Sigmoid colon (tissue), 7 donors: ENCODE measurements around the gene SMYD5. TPM values are rescaled to one million over a fixed set of nuclear protein-coding genes. Genes with fewer than 3 reads are reported as not detected.

Experiments used
- DNase-seq: peaks from one replicate; pipeline ENCODE4 v3.0.0-alpha.2; 2019
- H3K27ac ChIP-seq, 4 donors: fragments of 200-600 bp; sonication (generic); one replicate each; pipeline ENCODE4 v1.5.1; 2016 to 2019; ENCODE audit warnings: mild to moderate bottlenecking in 1 of 4
- H3K27me3 ChIP-seq, 3 donors: fragments of 200-600 bp; sonication (generic); one replicate each; pipeline ENCODE4 v1.5.1; 2019; ENCODE audit warnings: mild to moderate bottlenecking in 1 of 3
- H3K36me3 ChIP-seq, 4 donors: fragments of 200-600 bp; sonication (generic); one replicate each; pipeline ENCODE4 v1.5.1; 2016 to 2019
- H3K4me1 ChIP-seq, 4 donors: fragments of 200-600 bp; sonication (generic); one replicate each; pipeline ENCODE4 v1.5.1; 2017 to 2019
- H3K4me3 ChIP-seq, 4 donors: fragments of 200-600 bp; sonication (generic); one replicate each; pipeline ENCODE4 v1.5.1; 2017 to 2019; ENCODE audit warnings: mild to moderate bottlenecking in 2 of 4, moderate library complexity in 1 of 4
- H3K9me3 ChIP-seq, 4 donors: fragments of 200-600 bp in 3 of 4; sonication (generic) in 3 of 4; one replicate each; pipeline versions ENCODE4 v1.5.1 to v1.6.1; 2013 to 2019
- EP300 ChIP-seq, 4 donors: sonication (generic); formaldehyde crosslinking; IDR thresholded peaks; one replicate each; pipeline ENCODE4 v1.6.1; 2017; ENCODE audit warnings: antibody characterized with exemption in 4 of 4
- POLR2A ChIP-seq, 2 donors: fragments of 450-650 bp; IDR thresholded peaks; one replicate each; pipeline ENCODE4 v1.6.1; 2016; ENCODE audit warnings: antibody characterized with exemption in 2 of 2, mild to moderate bottlenecking in 2 of 2, moderate library complexity in 2 of 2
- POLR2AphosphoS5 ChIP-seq, 4 donors: sonication (generic); formaldehyde crosslinking; IDR thresholded peaks; one replicate each; pipeline ENCODE4 v1.6.1; 2017; ENCODE audit warnings: antibody characterized with exemption in 4 of 4
- WGBS, 2 donors: extraction: QIAGEN DNeasy Blood & Tissue Kit; methylation state at CpG; one replicate each; pipeline ENCODE4 v1.1.7; 2013; 5-methylcytosine and 5-hydroxymethylcytosine counted together
- intact Hi-C: fragments of 100-400 bp; cut with DNase I; formaldehyde crosslinking; loops from one replicate; pipeline ENCODE4 v1.15.1; 2023
- polyA plus RNA-seq, 3 donors: library from polyadenylated mRNA; stranded (reverse); fragments of 200-250 nt; gene quantifications; one replicate each; pipeline ENCODE4 v1.2.3, GENCODE V29; 2013
- total RNA-seq, 4 donors: library from RNA; depleted of rRNA; stranded (reverse); fragments of >200 nt; gene quantifications; one replicate each; pipeline ENCODE4 v1.1.0, GENCODE V29; 2016
- TF ChIP-seq, protein P1 (sequence below), 4 experiments: fragments of 450-650 bp in 3 of 4; fragments of 200-600 bp in 1 of 4; IDR thresholded peaks; one replicate each; pipeline ENCODE4 v1.5.1; 2016 to 2019; ENCODE audit warnings: antibody characterized with exemption in 4 of 4, mild to moderate bottlenecking in 3 of 4, moderate library complexity in 2 of 4
- donor health status: healthy with polysubstance abuse.
- donor health status: Bipolar disorder and iron deficiency.
- donor health status: healthy.

The SMYD5 gene
- total and polyA plus RNA-seq, 7 donors = 5.3 to 18.2 (median 7.8) TPM

GRCh38 chr2:73212448-73213176 lies 1.4 kb upstream of the SMYD5 start:
- 46 to 54% methylated on average over 20 of the region's 20 CpGs for WGBS, 2 donors

GRCh38 chr2:73215254-73215653 lies 1.2 kb downstream of the SMYD5 start:
- intact Hi-C loops = loop anchor here (2.0 kb wide), 2 partner anchors 20 to 38 kb away; partner anchors contain the start of gene CCT7
- Histone ChIP-seq H3K9me3 (no peaks in the 10 kb centered on the region), H3K36me3 (peaks cover 0 to 18% (median 5%) of the 10 kb centered on the region in 4 donors), H3K27ac (peak overlapping the region in 1 of 4 donors; percentile 76), H3K27me3 (no peaks in the 10 kb centered on the region), H3K4me3 (no peak overlapping the region), H3K4me1 (peaks cover 0 to 32% (median 9%) of the 10 kb centered on the region in 4 donors)
- no peak for TF ChIP-seq POLR2A (IDR thresholded peaks at IDR 0.05)
- TF ChIP-seq POLR2AphosphoS5 (IDR thresholded peaks at IDR 0.05) = no peak
- TF ChIP-seq, protein P1, sequence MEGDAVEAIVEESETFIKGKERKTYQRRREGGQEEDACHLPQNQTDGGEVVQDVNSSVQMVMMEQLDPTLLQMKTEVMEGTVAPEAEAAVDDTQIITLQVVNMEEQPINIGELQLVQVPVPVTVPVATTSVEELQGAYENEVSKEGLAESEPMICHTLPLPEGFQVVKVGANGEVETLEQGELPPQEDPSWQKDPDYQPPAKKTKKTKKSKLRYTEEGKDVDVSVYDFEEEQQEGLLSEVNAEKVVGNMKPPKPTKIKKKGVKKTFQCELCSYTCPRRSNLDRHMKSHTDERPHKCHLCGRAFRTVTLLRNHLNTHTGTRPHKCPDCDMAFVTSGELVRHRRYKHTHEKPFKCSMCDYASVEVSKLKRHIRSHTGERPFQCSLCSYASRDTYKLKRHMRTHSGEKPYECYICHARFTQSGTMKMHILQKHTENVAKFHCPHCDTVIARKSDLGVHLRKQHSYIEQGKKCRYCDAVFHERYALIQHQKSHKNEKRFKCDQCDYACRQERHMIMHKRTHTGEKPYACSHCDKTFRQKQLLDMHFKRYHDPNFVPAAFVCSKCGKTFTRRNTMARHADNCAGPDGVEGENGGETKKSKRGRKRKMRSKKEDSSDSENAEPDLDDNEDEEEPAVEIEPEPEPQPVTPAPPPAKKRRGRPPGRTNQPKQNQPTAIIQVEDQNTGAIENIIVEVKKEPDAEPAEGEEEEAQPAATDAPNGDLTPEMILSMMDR (IDR thresholded peaks at IDR 0.05) = no peak
- TF ChIP-seq EP300 (IDR thresholded peaks at IDR 0.05) = no peak
- DNase-seq = no peak
- 76 to 86% methylated on average over 4 of the region's 4 CpGs for WGBS, 2 donors

More at GRCh38 chr2:73212448-73213176, 1.4 kb upstream of the SMYD5 start:
- TF ChIP-seq POLR2A (IDR thresholded peaks at IDR 0.05) = no peak
- TF ChIP-seq, protein P1 (IDR thresholded peaks at IDR 0.05) = peak; percentile 47 to 88 (median 70)
- intact Hi-C loops = no loop called here
- H3K9me3 ChIP-seq = no peaks in the 10 kb centered on the region
- peaks cover 0 to 32% (median 9%) of the 10 kb centered on the region in 4 donors for H3K4me1 ChIP-seq
- no peak overlapping the region for H3K4me3 ChIP-seq
- H3K27me3 ChIP-seq = no peaks in the 10 kb centered on the region
- H3K27ac ChIP-seq = peak overlapping the region in 2 of 4 donors; percentile 26 to 50
- H3K36me3 ChIP-seq = no peaks in the 10 kb centered on the region
- peak; percentile 79 for DNase-seq

DNA sequence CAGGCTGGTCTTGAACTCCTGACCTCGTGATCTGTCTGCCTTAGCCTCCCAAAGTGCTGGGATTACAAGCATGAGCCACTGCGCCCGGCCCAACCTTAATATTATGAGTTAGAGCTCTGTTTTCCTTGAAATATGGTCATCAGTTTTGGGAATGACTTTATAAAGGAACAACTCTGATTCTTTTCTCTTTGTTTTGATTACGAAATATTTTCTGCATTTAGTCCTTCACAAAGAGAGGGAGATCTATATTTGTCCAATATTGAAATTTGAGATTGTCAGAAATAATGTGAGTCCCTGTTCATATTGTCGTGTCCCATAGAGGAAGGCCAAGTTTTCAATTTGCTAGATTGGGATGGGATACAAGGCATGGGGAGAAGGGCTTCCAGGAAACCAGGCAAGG lies 3.1 kb downstream of the SMYD5 start:
- DNase-seq = no peak
- intact Hi-C loops = no loop called here

DNA sequence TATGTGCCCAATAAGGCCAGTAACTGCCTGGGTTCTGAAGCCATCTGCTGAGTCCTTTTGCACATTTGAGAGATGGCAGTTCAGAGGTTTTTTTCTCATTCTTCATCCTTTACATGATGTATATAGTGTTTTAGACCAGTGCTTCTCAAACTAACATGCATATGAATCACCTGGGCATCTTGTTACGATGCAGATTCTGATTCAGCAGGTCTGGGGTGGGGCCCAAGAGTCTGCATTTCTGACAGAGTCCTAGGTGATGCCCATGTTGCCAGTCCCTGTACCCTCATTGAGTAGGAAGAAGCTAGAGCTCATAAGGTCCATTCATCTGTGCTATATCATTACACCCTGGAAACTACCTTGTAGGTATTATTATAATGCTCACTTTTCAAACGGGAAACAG lies 3.8 kb downstream of the SMYD5 start:
- H3K4me1 ChIP-seq = peaks cover 0 to 23% (median 7%) of the 10 kb centered on the region in 4 donors
- no peaks in the 10 kb centered on the region for H3K9me3 ChIP-seq
- no peaks in the 10 kb centered on the region for H3K27me3 ChIP-seq
- intact Hi-C loops = no loop called here
- WGBS, 2 donors = 84 to 90% methylated on average over 2 of the region's 2 CpGs
- peaks cover 0 to 43% (median 12%) of the 10 kb centered on the region in 4 donors for H3K36me3 ChIP-seq
- TF ChIP-seq POLR2A (IDR thresholded peaks at IDR 0.05) (no peak), POLR2AphosphoS5 (IDR thresholded peaks at IDR 0.05) (no peak)
- TF ChIP-seq, protein P1 (IDR thresholded peaks at IDR 0.05) = no peak
- H3K27ac ChIP-seq = no peak overlapping the region
- H3K4me3 ChIP-seq = no peak overlapping the region
- no peak for DNase-seq

More for the DNA sequence above, 3.1 kb downstream of the SMYD5 start:
- no peak overlapping the region for H3K4me3 ChIP-seq
- no peak overlapping the region for H3K27ac ChIP-seq
- TF ChIP-seq, protein P1 (IDR thresholded peaks at IDR 0.05) = no peak
- no peak for TF ChIP-seq POLR2AphosphoS5 (IDR thresholded peaks at IDR 0.05)
- no peak for TF ChIP-seq EP300 (IDR thresholded peaks at IDR 0.05)
- no peak for TF ChIP-seq POLR2A (IDR thresholded peaks at IDR 0.05)
- H3K9me3 ChIP-seq = no peaks in the 10 kb centered on the region
- peaks cover 0 to 29% (median 8%) of the 10 kb centered on the region in 4 donors for H3K4me1 ChIP-seq
- no peaks in the 10 kb centered on the region for H3K27me3 ChIP-seq
- 95% methylated on average over 5 of the region's 5 CpGs for WGBS, 2 donors
- peaks cover 0 to 37% (median 12%) of the 10 kb centered on the region in 4 donors for H3K36me3 ChIP-seq
